Transverse colon (tissue), 4 donors: ENCODE results near the gene ABTB1. TPM values are rescaled to one million over a fixed set of nuclear protein-coding genes. Genes with fewer than 3 reads are reported as not detected.

Experiments used
- DNase-seq: peaks from one replicate; pipeline ENCODE4 v3.0.0-alpha.2; 2019
- H3K27ac ChIP-seq, 4 donors: fragments of 200-600 bp; sonication (generic); 2 replicates each; pipeline ENCODE4 v1.5.1; 2016 to 2018; ENCODE audit warnings: inconsistent platforms in 4 of 4
- H3K27me3 ChIP-seq: fragments of 200-600 bp; sonication (generic); 2 replicates; pipeline ENCODE4 v1.5.1; 2017; ENCODE audit warnings: inconsistent platforms
- H3K36me3 ChIP-seq, 4 donors: fragments of 200-600 bp; sonication (generic); 2 replicates each; pipeline ENCODE4 v1.5.1; 2017 to 2019; ENCODE audit warnings: inconsistent platforms in 4 of 4
- H3K4me1 ChIP-seq, 4 donors: fragments of 200-600 bp; sonication (generic); 2 replicates each; pipeline ENCODE4 v1.5.1; 2017 to 2020; ENCODE audit warnings: inconsistent platforms in 4 of 4
- H3K4me3 ChIP-seq, 4 donors: fragments of 200-600 bp; sonication (generic); 1 replicate in 1 of 4; 2 replicates in 3 of 4; pipeline versions ENCODE4 v1.5.1 to v1.6.1; 2017 to 2019; ENCODE audit warnings: inconsistent platforms in 4 of 4
- H3K9me3 ChIP-seq, 2 donors: fragments of 200-600 bp; sonication (generic); 2 replicates each; pipeline ENCODE4 v1.5.1; 2017 to 2019; ENCODE audit warnings: inconsistent platforms in 2 of 2
- CTCF ChIP-seq, 5 experiments: fragments of 200-600 bp in 3 of 5; fragments of 450-650 bp in 2 of 5; sonication (generic) in 3 of 5; IDR thresholded peaks; 1 replicate in 2 of 5; 2 replicates in 3 of 5; pipeline ENCODE4 v1.5.1; 2016 to 2017; ENCODE audit warnings: antibody characterized with exemption in 5 of 5, inconsistent platforms in 3 of 5, mild to moderate bottlenecking in 2 of 5, moderate library complexity in 1 of 5
- EP300 ChIP-seq: sonication (generic); formaldehyde crosslinking; IDR thresholded peaks from one replicate; pipeline ENCODE4 v1.6.1; 2017; ENCODE audit warnings: antibody characterized with exemption, low read depth
- POLR2A ChIP-seq: fragments of 450-650 bp; IDR thresholded peaks from one replicate; pipeline ENCODE4 v1.6.1; 2016; ENCODE audit warnings: antibody characterized with exemption, mild to moderate bottlenecking, moderate library complexity
- POLR2AphosphoS5 ChIP-seq, 3 donors: sonication (generic); formaldehyde crosslinking; IDR thresholded peaks; one replicate each; pipeline ENCODE4 v1.6.1; 2016; ENCODE audit warnings: antibody characterized with exemption in 3 of 3
- WGBS, 2 donors: methylation state at CpG; one replicate each; pipeline ENCODE4 v1.1.5; 2018; ENCODE audit warnings: low coverage in 1 of 2; 5-methylcytosine and 5-hydroxymethylcytosine counted together
- in situ Hi-C, 4 donors: fragments of 200-750 bp; cut with MboI; loops; one replicate each; pipeline versions ENCODE4 v1.15.0 to v1.15.1; 2017; ENCODE audit warnings: low sequenced_read_pairs in 3 of 4, low pct_ligation_motif_present in 1 of 4, low pct_unique_long_range_greater_than_20kb in 1 of 4
- intact Hi-C: fragments of 100-400 bp; cut with DNase I; formaldehyde crosslinking; loops from one replicate; pipeline ENCODE4 v1.15.1; 2023; ENCODE audit warnings: low total_unique reads
- total RNA-seq, 4 donors: library from RNA; depleted of rRNA; stranded (reverse); fragments of >200 nt; gene quantifications; one replicate each; pipeline ENCODE4 v1.1.0, GENCODE V29; 2016

The ABTB1 gene
- total RNA-seq, 4 donors from 2014 or later, result 29.6 to 80.4 (median 45.8) TPM

- in situ Hi-C loops, result no loop called here
- H3K9me3 ChIP-seq, result no peaks in the 10 kb centered on the region
- DNase-seq, result peak; percentile 3
These were observed 34.1 kb downstream of the ABTB1 start for GRCh38 chr3:127706785-127707351.

GRCh38 chr3:127707851-127708411, 35.2 kb downstream of the ABTB1 start:
- in situ Hi-C loops (no loop called here), intact Hi-C loops (no loop called here)
- Histone ChIP-seq H3K9me3 (no peaks in the 10 kb centered on the region), H3K27ac (peak overlapping the region; percentile 52 to 71 (median 64)), H3K4me3 (no peak overlapping the region), H3K4me1 (peaks cover 0 to 13% (median 8%) of the 10 kb centered on the region in 4 donors), H3K36me3 (no peaks in the 10 kb centered on the region), H3K27me3 (no peaks in the 10 kb centered on the region)
- DNase-seq, result peak; percentile 5
- TF ChIP-seq POLR2AphosphoS5 (IDR thresholded peaks at IDR 0.05) (peak in 2 of 3 donors; percentile 7 to 23), POLR2A (no peak)
- WGBS, 2 donors, result 62 to 66% methylated on average over 3 to 13 of the region's 13 CpGs

More at GRCh38 chr3:127706785-127707351, 34.1 kb downstream of the ABTB1 start:
- Histone ChIP-seq H3K4me3 (no peak overlapping the region), H3K36me3 (no peaks in the 10 kb centered on the region), H3K4me1 (peaks cover 0 to 13% (median 8%) of the 10 kb centered on the region in 4 donors), H3K27ac (peak overlapping the region; percentile 28 to 68 (median 56)), H3K27me3 (no peaks in the 10 kb centered on the region)
- 91 to 94% methylated on average over 7 to 16 of the region's 16 CpGs for WGBS, 2 donors
- intact Hi-C loops, result no loop called here
- TF ChIP-seq POLR2AphosphoS5 (IDR thresholded peaks at IDR 0.05) (no peak), POLR2A (no peak), EP300 (no peak), CTCF (IDR thresholded peaks at IDR 0.05) (no peak)

- intact Hi-C loops (no loop called here), in situ Hi-C loops (no loop called here)
- peaks cover 0 to 13% (median 8%) of the 10 kb centered on the region in 4 donors for H3K4me1 ChIP-seq
- 89 to 100% methylated on average over 2 of the region's 2 CpGs for WGBS, 2 donors
- H3K9me3 ChIP-seq, result no peaks in the 10 kb centered on the region
- H3K27me3 ChIP-seq, result no peaks in the 10 kb centered on the region
- TF ChIP-seq POLR2A (no peak), CTCF (IDR thresholded peaks at IDR 0.05) (no peak), POLR2AphosphoS5 (IDR thresholded peaks at IDR 0.05) (no peak), EP300 (no peak)
- DNase-seq, result no peak
- H3K27ac ChIP-seq, result peak overlapping the region; percentile 52 to 71 (median 64)
- H3K4me3 ChIP-seq, result no peak overlapping the region
- no peaks in the 10 kb centered on the region for H3K36me3 ChIP-seq
These were observed 36.1 kb downstream of the ABTB1 start for GRCh38 chr3:127708837-127709236.

- Histone ChIP-seq H3K9me3 (no peaks in the 10 kb centered on the region), H3K27ac (peak overlapping the region in 2 of 4 donors; percentile 52 to 68), H3K27me3 (no peaks in the 10 kb centered on the region), H3K36me3 (no peaks in the 10 kb centered on the region), H3K4me1 (peaks cover 0 to 13% (median 8%) of the 10 kb centered on the region in 4 donors), H3K4me3 (no peak overlapping the region)
- WGBS, 2 donors, result 70% methylated on average over 3 of the region's 3 CpGs; no CpG with 5 or more reads in 1 of the 2 donors
- in situ Hi-C loops, result no loop called here
- no peak for TF ChIP-seq POLR2AphosphoS5 (IDR thresholded peaks at IDR 0.05)
- TF ChIP-seq POLR2A, result no peak
- no peak for TF ChIP-seq CTCF (IDR thresholded peaks at IDR 0.05)
- no peak for TF ChIP-seq EP300
- DNase-seq, result peak; percentile 3
- intact Hi-C loops, result no loop called here
These were observed 36.7 kb downstream of the ABTB1 start for GRCh38 chr3:127709320-127710060.
